PC-9 (cell line): ENCODE results near the gene CDKN2B. TPM values are rescaled to one million over a fixed set of nuclear protein-coding genes. Genes with fewer than 3 reads are reported as not detected.

Source experiments
- BruUV-seq: library from RNA; stranded (reverse); fragments of 400-500 nt; replicated peaks from 2 replicates; lab custom pipeline; 2021; lab: Mats Ljungman, UMichigan
- CTCF ChIA-PET: fragments of 300-600 bp; sonication (Branson Sonifier 250); formaldehyde crosslinking; loops from one replicate; lab custom pipeline; 2022; ENCODE audit warnings: antibody characterized with exemption; lab: Charles Lee
- POLR2A ChIA-PET: fragments of 300-600 bp; sonication (Branson Sonifier 250); formaldehyde crosslinking; loops from one replicate; lab custom pipeline; 2022; ENCODE audit warnings: antibody characterized with exemption; ENCODE audit not compliant: unreplicated experiment; lab: Charles Lee
- DNase-seq, 2 experiments: peaks; one replicate each; pipeline versions ENCODE4 v3.0.0 to v3.0.0-alpha.2; 2015 to 2022; ENCODE audit warnings: mixed read lengths in 1 of 2
- H2AFZ ChIP-seq: fragments of 200-600 bp; sonication (generic); 2 replicates; pipeline ENCODE4 v1.8.1; 2017; ENCODE audit warnings: antibody characterized with exemption
- H3F3A ChIP-seq: fragments of 200-600 bp; sonication (generic); 2 replicates; pipeline ENCODE4 v1.8.1; 2017; ENCODE audit warnings: antibody characterized with exemption, mild to moderate bottlenecking, low read depth; ENCODE audit not compliant: insufficient read depth
- H3K27ac ChIP-seq: fragments of 200-600 bp; sonication (generic); 2 replicates; pipeline ENCODE4 v1.6.1; 2016; ENCODE audit warnings: mixed run types
- H3K27me3 ChIP-seq: fragments of 200-600 bp; sonication (generic); 2 replicates; pipeline ENCODE4 v1.6.1; 2016; ENCODE audit warnings: low read depth, mixed run types; ENCODE audit not compliant: insufficient read depth
- H3K36me3 ChIP-seq: fragments of 200-600 bp; sonication (generic); 2 replicates; pipeline ENCODE4 v1.6.1; 2016; ENCODE audit warnings: low read depth, mixed run types
- H3K4me1 ChIP-seq: fragments of 200-600 bp; sonication (generic); replicated peaks from 2 replicates; pipeline ENCODE4 v1.6.1; 2016; ENCODE audit warnings: mixed run types; ENCODE audit not compliant: insufficient read depth
- H3K4me2 ChIP-seq: fragments of 200-600 bp; sonication (generic); 2 replicates; pipeline ENCODE4 v1.6.1; 2017; ENCODE audit warnings: mixed run types
- H3K4me3 ChIP-seq: fragments of 200-600 bp; sonication (generic); 2 replicates; pipeline ENCODE4 v1.6.1; 2016; ENCODE audit warnings: mixed run types
- H3K79me2 ChIP-seq: fragments of 200-600 bp; sonication (generic); 2 replicates; pipeline ENCODE4 v1.6.1; 2017; ENCODE audit warnings: low read depth, mixed run types
- H3K9me2 ChIP-seq: fragments of 200-600 bp; sonication (generic); 2 replicates; pipeline ENCODE4 v1.8.1; 2017; ENCODE audit warnings: mild to moderate bottlenecking; ENCODE audit not compliant: insufficient read depth
- H3K9me3 ChIP-seq: fragments of 200-600 bp; sonication (generic); 2 replicates; pipeline ENCODE4 v1.8.1; 2016; ENCODE audit warnings: low read depth; ENCODE audit not compliant: insufficient read depth
- H4K20me1 ChIP-seq: fragments of 200-600 bp; sonication (generic); 2 replicates; pipeline ENCODE4 v1.8.1; 2017; ENCODE audit not compliant: insufficient read depth
- EZH2 ChIP-seq: fragments of 200-600 bp; sonication (generic); IDR thresholded peaks from 2 replicates; pipeline ENCODE4 v1.8.0; 2017; ENCODE audit warnings: antibody characterized with exemption, low read depth
- intact Hi-C: fragments of 100-400 bp; cut with micrococcal nuclease; formaldehyde crosslinking; loops from one replicate; pipeline ENCODE4 v1.10.0; 2022; ENCODE audit not compliant: unreplicated experiment
- total RNA-seq: library from RNA; stranded (reverse); gene quantifications from 2 replicates; pipeline ENCODE4 v1.2.3, GENCODE V29; 2021
- TF ChIP-seq, protein P1 (sequence below): fragments of 200-600 bp; sonication (generic); conservative IDR thresholded peaks from 2 replicates; pipeline ENCODE4 v1.6.1; 2017; ENCODE audit warnings: mixed run types, antibody characterized with exemption, mild to moderate bottlenecking, moderate library complexity

The CDKN2B gene
- total RNA-seq, 1 experiment from 2014 or later: 33.8 TPM

DNA sequence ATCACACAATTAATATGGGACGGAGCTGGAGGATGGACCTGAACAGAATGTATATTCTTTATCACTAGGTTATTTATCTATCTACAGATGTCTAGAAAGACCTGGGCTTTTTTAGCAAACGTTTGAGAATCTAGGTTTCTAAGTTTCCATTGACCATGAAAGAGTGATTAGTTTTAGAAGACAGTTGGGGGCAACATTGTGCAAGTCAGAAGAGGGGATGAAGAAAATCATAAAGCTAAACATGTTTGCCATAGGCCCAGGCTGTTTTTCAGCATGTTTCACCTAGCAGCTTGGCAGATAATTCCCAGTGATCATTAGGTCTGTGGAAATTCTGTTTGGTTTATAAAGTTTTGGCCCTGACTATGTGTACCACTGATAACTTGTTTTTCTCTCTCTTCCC lies 44.1 kb upstream of the CDKN2B start:
- DNase-seq: no peak
- no peaks in the 10 kb centered on the region for H3K79me2 ChIP-seq
- TF ChIP-seq, protein P1, sequence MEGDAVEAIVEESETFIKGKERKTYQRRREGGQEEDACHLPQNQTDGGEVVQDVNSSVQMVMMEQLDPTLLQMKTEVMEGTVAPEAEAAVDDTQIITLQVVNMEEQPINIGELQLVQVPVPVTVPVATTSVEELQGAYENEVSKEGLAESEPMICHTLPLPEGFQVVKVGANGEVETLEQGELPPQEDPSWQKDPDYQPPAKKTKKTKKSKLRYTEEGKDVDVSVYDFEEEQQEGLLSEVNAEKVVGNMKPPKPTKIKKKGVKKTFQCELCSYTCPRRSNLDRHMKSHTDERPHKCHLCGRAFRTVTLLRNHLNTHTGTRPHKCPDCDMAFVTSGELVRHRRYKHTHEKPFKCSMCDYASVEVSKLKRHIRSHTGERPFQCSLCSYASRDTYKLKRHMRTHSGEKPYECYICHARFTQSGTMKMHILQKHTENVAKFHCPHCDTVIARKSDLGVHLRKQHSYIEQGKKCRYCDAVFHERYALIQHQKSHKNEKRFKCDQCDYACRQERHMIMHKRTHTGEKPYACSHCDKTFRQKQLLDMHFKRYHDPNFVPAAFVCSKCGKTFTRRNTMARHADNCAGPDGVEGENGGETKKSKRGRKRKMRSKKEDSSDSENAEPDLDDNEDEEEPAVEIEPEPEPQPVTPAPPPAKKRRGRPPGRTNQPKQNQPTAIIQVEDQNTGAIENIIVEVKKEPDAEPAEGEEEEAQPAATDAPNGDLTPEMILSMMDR: no peak
- TF ChIP-seq EZH2: no peak
- no peaks in the 10 kb centered on the region for H3K9me2 ChIP-seq
- peak overlapping the region; percentile 83 for H3K27ac ChIP-seq
- H3K9me3 ChIP-seq: no peaks in the 10 kb centered on the region
- no peak overlapping the region for H2AFZ ChIP-seq
- H3K27me3 ChIP-seq: no peaks in the 10 kb centered on the region
- ChIA-PET POLR2A (interaction anchor here (0.7 kb wide), 1 partner anchor 28 kb away, joined by 8 read pairs; no protein-coding TSS in a partner anchor), CTCF (no interaction called here)
- peaks cover 27% of the 10 kb centered on the region for H3K4me1 ChIP-seq
- no TSS peak for BruUV-seq
- H4K20me1 ChIP-seq: no peaks in the 10 kb centered on the region
- intact Hi-C loops: no loop called here
- no peak overlapping the region for H3K4me3 ChIP-seq
- H3F3A ChIP-seq: peaks cover 18% of the 10 kb centered on the region; the same call in 1 of the 2 replicates
- peak overlapping the region; percentile 36; the same call in 1 of the 2 replicates for H3K4me2 ChIP-seq
- H3K36me3 ChIP-seq: no peaks in the 10 kb centered on the region

- TF ChIP-seq EZH2: no peak
- TF ChIP-seq, protein P1: no peak
- intact Hi-C loops: no loop called here
- no TSS peak for BruUV-seq
- Histone ChIP-seq H3K4me1 (peaks cover 27% of the 10 kb centered on the region), H3K36me3 (no peaks in the 10 kb centered on the region), H3K27ac (peak overlapping the region; percentile 83), H3K79me2 (no peaks in the 10 kb centered on the region), H4K20me1 (no peaks in the 10 kb centered on the region), H3K9me3 (no peaks in the 10 kb centered on the region), H2AFZ (no peak overlapping the region), H3F3A (peaks cover 18% of the 10 kb centered on the region; the same call in 1 of the 2 replicates), H3K9me2 (no peaks in the 10 kb centered on the region), H3K27me3 (no peaks in the 10 kb centered on the region), H3K4me2 (peak overlapping the region; percentile 36; the same call in 1 of the 2 replicates), H3K4me3 (no peak overlapping the region)
- ChIA-PET CTCF (no interaction called here), POLR2A (interaction anchor here (0.5 kb wide), 1 partner anchor 55 kb away, joined by 3 read pairs; no protein-coding TSS in a partner anchor)
- peak; percentile 41 to 87 for DNase-seq
Observed at GRCh38 chr9:22052376-22052945, 43.4 kb upstream of the CDKN2B start.

DNA sequence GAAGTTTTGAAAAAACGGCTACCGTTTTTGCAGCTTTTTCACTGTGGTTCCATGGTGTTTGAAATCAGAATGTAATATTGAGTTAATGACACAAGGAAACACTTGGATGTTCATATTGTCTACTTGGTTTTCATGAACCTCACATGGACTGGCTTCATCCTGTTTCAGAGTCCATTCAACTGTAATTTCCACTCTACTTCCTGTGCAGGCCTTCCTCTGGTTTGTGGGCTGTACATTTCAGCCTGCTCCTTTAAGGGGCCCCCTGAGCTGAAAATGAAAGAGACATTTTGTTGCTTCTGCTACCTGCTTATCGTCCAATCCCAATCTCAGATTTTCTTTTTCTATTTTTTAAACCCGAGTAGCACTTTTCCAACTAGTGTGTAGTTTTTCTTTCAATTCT lies 41.8 kb upstream of the CDKN2B start:
- H3K4me3 ChIP-seq: no peak overlapping the region
- H3K27ac ChIP-seq: no peak overlapping the region
- BruUV-seq: no TSS peak
- ChIA-PET CTCF (no interaction called here), POLR2A (no interaction called here)
- no peaks in the 10 kb centered on the region for H3K36me3 ChIP-seq
- no peaks in the 10 kb centered on the region for H3K79me2 ChIP-seq
- H4K20me1 ChIP-seq: no peaks in the 10 kb centered on the region
- H3K9me2 ChIP-seq: no peaks in the 10 kb centered on the region
- TF ChIP-seq EZH2: no peak
- TF ChIP-seq, protein P1: no peak
- no peak overlapping the region for H3K4me2 ChIP-seq
- no peaks in the 10 kb centered on the region for H3K9me3 ChIP-seq
- peaks cover 18% of the 10 kb centered on the region; the same call in 1 of the 2 replicates for H3F3A ChIP-seq
- no peaks in the 10 kb centered on the region for H3K27me3 ChIP-seq
- no peak overlapping the region for H2AFZ ChIP-seq
- intact Hi-C loops: no loop called here
- peaks cover 27% of the 10 kb centered on the region for H3K4me1 ChIP-seq
- DNase-seq: no peak
